Left lung (tissue), 10 donors: ENCODE data around the gene GALC. TPM values are rescaled to one million over a fixed set of nuclear protein-coding genes. Genes with fewer than 3 reads are reported as not detected.
"Not testable (repeated sequence)": the region's sequence is repeated elsewhere in the genome, so short reads cannot be mapped to it uniquely, and the experiment has no call there.

Source experiments
- ATAC-seq: fragments of 200-7000 bp; cut with Tn5 transposase; one replicate; pipeline ENCODE4 v1.9.1; 2020; ENCODE audit warnings: moderate library complexity
- DNase-seq, 4 donors: peaks; one replicate each; pipeline ENCODE4 v3.0.0-alpha.2; 2013 to 2020
- H3K27ac ChIP-seq, 2 donors: fragments of 200-600 bp; sonication (generic) in 1 of 2; one replicate each; pipeline versions ENCODE4 v1.5.0 to v1.8.0; 2020 to 2021
- H3K27me3 ChIP-seq, 2 donors: fragments of 200-600 bp; sonication (generic) in 1 of 2; one replicate each; pipeline versions ENCODE4 v1.5.0 to v1.8.0; 2020 to 2021
- H3K36me3 ChIP-seq, 2 donors: fragments of 200-600 bp; sonication (generic) in 1 of 2; one replicate each; pipeline versions ENCODE4 v1.5.0 to v1.8.0; 2020 to 2021
- H3K4me1 ChIP-seq, 2 donors: fragments of 200-600 bp; one replicate each; pipeline ENCODE4 v1.8.0; 2021
- H3K4me3 ChIP-seq, 2 donors: fragments of 200-600 bp; sonication (generic) in 1 of 2; one replicate each; pipeline versions ENCODE4 v1.5.0 to v1.8.0; 2020 to 2021; ENCODE audit warnings: mild to moderate bottlenecking in 1 of 2
- H3K9me3 ChIP-seq, 2 donors: fragments of 200-600 bp; sonication (generic) in 1 of 2; one replicate each; pipeline versions ENCODE4 v1.5.0 to v1.8.0; 2020 to 2021
- CTCF ChIP-seq, 2 donors: fragments of 200-600 bp; sonication (generic) in 1 of 2; IDR thresholded peaks; one replicate each; pipeline versions ENCODE4 v1.5.0 to v1.8.0; 2021; ENCODE audit warnings: antibody characterized with exemption in 2 of 2
- intact Hi-C, 2 donors: fragments of 100-400 bp; cut with DNase I; formaldehyde crosslinking; loops; one replicate each; pipeline versions ENCODE4 v1.11.2 to v1.14.2; 2022
- polyA plus RNA-seq, 6 donors: library from polyadenylated mRNA; unstranded; fragments of 120-200 nt; gene quantifications; one replicate each; pipeline ENCODE4 v1.2.1, GENCODE V29; 2013; ENCODE audit not compliant: insufficient read length in 6 of 6
- total RNA-seq, 2 donors: library from RNA; stranded (reverse); fragmentation: NEBNext Ultra II Directional; extraction: Animal tissue kit (Norgen Biotek cat#: 25700); gene quantifications; one replicate each; pipeline ENCODE4 v1.2.1, GENCODE V29; 2021
- donor health status: DM: no; HTN: yes; CAD: no.
- donor health status: DM: no; HTN: no; CAD: no.

Gene GALC
- total and polyA plus RNA-seq, 8 donors = 29.3 to 48.3 (median 33.2) TPM

GRCh38 chr14:88029500-88029899, 36.5 kb upstream of the GALC start:
- no peak overlapping the region for H3K4me3 ChIP-seq
- ATAC-seq = no peak
- no peaks in the 10 kb centered on the region for H3K36me3 ChIP-seq
- intact Hi-C loops = no loop called here
- no peaks in the 10 kb centered on the region for H3K9me3 ChIP-seq
- TF ChIP-seq CTCF (IDR thresholded peaks at IDR 0.05) = no peak
- H3K4me1 ChIP-seq = peaks cover 0 to 11% of the 10 kb centered on the region in 2 donors
- no peaks in the 10 kb centered on the region for H3K27me3 ChIP-seq
- no peak for DNase-seq
- no peak overlapping the region for H3K27ac ChIP-seq

GRCh38 chr14:88026890-88027289, 33.9 kb upstream of the GALC start:
- no peak overlapping the region for H3K4me3 ChIP-seq
- no peak for TF ChIP-seq CTCF (IDR thresholded peaks at IDR 0.05)
- intact Hi-C loops = no loop called here

GRCh38 chr14:88025313-88025712, 32.3 kb upstream of the GALC start:
- Histone ChIP-seq H3K4me1 (peaks cover 0 to 16% of the 10 kb centered on the region in 2 donors), H3K36me3 (no peaks in the 10 kb centered on the region), H3K27ac (no peak overlapping the region), H3K27me3 (no peaks in the 10 kb centered on the region), H3K4me3 (no peak overlapping the region), H3K9me3 (no peaks in the 10 kb centered on the region)
- intact Hi-C loops = no loop called here
- ATAC-seq (no peak), DNase-seq (no peak)
- no peak for TF ChIP-seq CTCF (IDR thresholded peaks at IDR 0.05)

More at GRCh38 chr14:88026890-88027289, 33.9 kb upstream of the GALC start:
- H3K4me1 ChIP-seq = peaks cover 0 to 18% of the 10 kb centered on the region in 2 donors
- H3K27me3 ChIP-seq = no peaks in the 10 kb centered on the region
- no peaks in the 10 kb centered on the region for H3K36me3 ChIP-seq
- DNase-seq (no peak), ATAC-seq (no peak)
- no peak overlapping the region for H3K27ac ChIP-seq
- H3K9me3 ChIP-seq = no peaks in the 10 kb centered on the region

- H3K36me3 ChIP-seq, intact Hi-C loops, ATAC-seq, DNase-seq, H3K4me3 ChIP-seq, H3K27ac ChIP-seq, H3K27me3 ChIP-seq, H3K9me3 ChIP-seq: not testable (repeated sequence)
- peaks cover 0 to 12% of the 10 kb centered on the region in 2 donors for H3K4me1 ChIP-seq
Measured at GRCh38 chr14:88024252-88025086, 31.5 kb upstream of the GALC start.

- no peaks in the 10 kb centered on the region for H3K9me3 ChIP-seq
- H3K4me3 ChIP-seq = no peak overlapping the region
- no peaks in the 10 kb centered on the region for H3K36me3 ChIP-seq
- H3K27ac ChIP-seq = no peak overlapping the region
- ATAC-seq (no peak), DNase-seq (no peak)
- no peak for TF ChIP-seq CTCF (IDR thresholded peaks at IDR 0.05)
- intact Hi-C loops = no loop called here
- H3K4me1 ChIP-seq = peaks cover 0 to 12% of the 10 kb centered on the region in 2 donors
- no peaks in the 10 kb centered on the region for H3K27me3 ChIP-seq
Measured at GRCh38 chr14:88023658-88024187, 30.7 kb upstream of the GALC start.
